DND-41 (cell line): Measurements from ENCODE around the gene VAV3.

Experiments
- ATAC-seq: fragments of 200-7000 bp; cut with Tn5 transposase; 3 replicates; pipeline ENCODE4 v1.9.1; 2021; ENCODE audit warnings: low read depth; ENCODE audit not compliant: insufficient read depth
- DNase-seq: peaks from one replicate; pipeline ENCODE4 v3.0.0-alpha.2; 2020
- H2AFZ ChIP-seq: 2 replicates; pipeline ENCODE4 v1.6.0; 2012; ENCODE audit warnings: low read depth, low read length
- H3K27ac ChIP-seq: 2 replicates; pipeline ENCODE4 v1.5.1; 2012; ENCODE audit warnings: low read length, inconsistent platforms
- H3K27me3 ChIP-seq: fragments of 200-600 bp; sonication (generic); 2 replicates; pipeline ENCODE4 v1.6.0; 2012; ENCODE audit warnings: low read length, mild to moderate bottlenecking, inconsistent platforms; ENCODE audit not compliant: insufficient read depth, poor library complexity
- H3K36me3 ChIP-seq: 2 replicates; pipeline ENCODE4 v1.5.1; 2012; ENCODE audit warnings: low read length, inconsistent platforms; ENCODE audit not compliant: insufficient read depth
- H3K4me1 ChIP-seq: 2 replicates; pipeline ENCODE4 v1.5.1; 2012; ENCODE audit warnings: mild to moderate bottlenecking, low read length; ENCODE audit not compliant: insufficient read depth
- H3K4me2 ChIP-seq: 2 replicates; pipeline ENCODE4 v1.6.0; 2012; ENCODE audit warnings: mild to moderate bottlenecking, moderate library complexity, low read length, inconsistent platforms; ENCODE audit not compliant: insufficient read depth
- H3K4me3 ChIP-seq, 2 experiments: fragments of 200-600 bp in 1 of 2; shearing (Covaris generic) in 1 of 2; 2 replicates each; pipeline ENCODE4 v1.5.1; 2012 to 2016; ENCODE audit warnings: inconsistent platforms in 2 of 2, low read length in 2 of 2, mild to moderate bottlenecking in 2 of 2, low read depth in 1 of 2, moderate library complexity in 1 of 2
- H3K79me2 ChIP-seq: 2 replicates; pipeline ENCODE4 v1.6.0; 2012; ENCODE audit warnings: low read length, inconsistent platforms; ENCODE audit not compliant: insufficient read depth
- H3K9ac ChIP-seq: 2 replicates; pipeline ENCODE4 v1.6.0; 2012; ENCODE audit warnings: low read depth, mild to moderate bottlenecking, inconsistent platforms, low read length, moderate library complexity
- H3K9me3 ChIP-seq: 2 replicates; pipeline ENCODE4 v1.5.1; 2012; ENCODE audit warnings: low read length, moderate library complexity, mild to moderate bottlenecking, inconsistent platforms; ENCODE audit not compliant: insufficient read depth, severe bottlenecking
- H4K20me1 ChIP-seq: 2 replicates; pipeline ENCODE4 v1.6.0; 2012; ENCODE audit warnings: low read length; ENCODE audit not compliant: insufficient read depth
- EZH2 ChIP-seq: IDR thresholded peaks from 3 replicates; pipeline ENCODE4 v1.6.1; 2012; ENCODE audit warnings: borderline replicate concordance, low read depth, mild to moderate bottlenecking, moderate library complexity, low read length, inconsistent platforms; ENCODE audit not compliant: severe bottlenecking
- TF ChIP-seq, protein P1 (sequence below): IDR thresholded peaks from 2 replicates; pipeline ENCODE4 v1.5.1; 2012; ENCODE audit warnings: borderline replicate concordance, low read length, moderate library complexity, mild to moderate bottlenecking; ENCODE audit not compliant: poor library complexity, severe bottlenecking; ENCODE audit errors: extremely low read depth

Gene VAV3

DNA sequence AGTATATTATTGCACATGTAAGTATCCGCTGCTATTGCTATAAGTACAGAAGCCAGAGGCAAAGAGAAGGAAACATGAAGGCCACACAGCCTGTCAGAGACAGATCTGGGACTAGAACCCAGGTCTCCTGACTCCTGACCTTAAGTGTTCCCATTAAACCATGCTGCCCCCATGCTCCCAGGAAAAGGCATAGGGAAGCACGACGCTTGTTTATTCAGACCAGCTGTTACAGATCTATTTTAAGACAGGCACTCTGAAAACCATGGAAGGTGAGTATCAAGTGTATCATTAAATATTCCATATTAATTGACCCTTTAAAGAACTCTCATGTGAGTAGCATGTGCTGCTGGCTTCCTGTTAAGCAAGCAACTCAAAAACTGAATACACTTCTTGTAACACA lies 11.4 kb downstream of the VAV3 start:
- H4K20me1 ChIP-seq, result peaks cover 8% of the 10 kb centered on the region; the same call in 1 of the 2 replicates
- TF ChIP-seq, protein P1, sequence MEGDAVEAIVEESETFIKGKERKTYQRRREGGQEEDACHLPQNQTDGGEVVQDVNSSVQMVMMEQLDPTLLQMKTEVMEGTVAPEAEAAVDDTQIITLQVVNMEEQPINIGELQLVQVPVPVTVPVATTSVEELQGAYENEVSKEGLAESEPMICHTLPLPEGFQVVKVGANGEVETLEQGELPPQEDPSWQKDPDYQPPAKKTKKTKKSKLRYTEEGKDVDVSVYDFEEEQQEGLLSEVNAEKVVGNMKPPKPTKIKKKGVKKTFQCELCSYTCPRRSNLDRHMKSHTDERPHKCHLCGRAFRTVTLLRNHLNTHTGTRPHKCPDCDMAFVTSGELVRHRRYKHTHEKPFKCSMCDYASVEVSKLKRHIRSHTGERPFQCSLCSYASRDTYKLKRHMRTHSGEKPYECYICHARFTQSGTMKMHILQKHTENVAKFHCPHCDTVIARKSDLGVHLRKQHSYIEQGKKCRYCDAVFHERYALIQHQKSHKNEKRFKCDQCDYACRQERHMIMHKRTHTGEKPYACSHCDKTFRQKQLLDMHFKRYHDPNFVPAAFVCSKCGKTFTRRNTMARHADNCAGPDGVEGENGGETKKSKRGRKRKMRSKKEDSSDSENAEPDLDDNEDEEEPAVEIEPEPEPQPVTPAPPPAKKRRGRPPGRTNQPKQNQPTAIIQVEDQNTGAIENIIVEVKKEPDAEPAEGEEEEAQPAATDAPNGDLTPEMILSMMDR, result no peak
- H3K4me1 ChIP-seq, result peaks cover 95% of the 10 kb centered on the region

DNA sequence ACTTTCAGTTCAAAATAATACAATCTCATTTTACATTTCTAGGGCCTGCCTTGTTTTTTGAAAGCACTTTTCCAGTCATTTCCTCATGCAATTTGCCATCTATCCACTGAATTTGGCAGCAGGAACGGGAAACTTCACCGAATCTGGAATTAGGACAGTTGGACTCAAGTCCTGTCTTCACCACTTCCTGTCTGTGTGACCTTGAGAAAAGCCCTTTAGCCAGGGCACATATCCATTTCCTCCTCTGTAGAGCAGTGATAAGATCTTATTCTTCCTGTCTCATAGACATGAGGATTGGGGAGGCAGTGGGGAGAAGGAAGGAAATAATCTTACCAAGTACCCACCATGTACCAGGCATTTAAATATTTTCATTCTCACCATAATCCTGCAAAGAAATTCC lies 12.0 kb downstream of the VAV3 start:
- Histone ChIP-seq H3K79me2 (peaks cover 98% of the 10 kb centered on the region), H3K27me3 (no peaks in the 10 kb centered on the region), H3K4me2 (peak overlapping the region; percentile 6; the same call in 1 of the 2 replicates), H3K4me1 (peaks cover 95% of the 10 kb centered on the region), H3K27ac (peak overlapping the region; percentile 68), H4K20me1 (peaks cover 8% of the 10 kb centered on the region; the same call in 1 of the 2 replicates), H2AFZ (no peak overlapping the region), H3K36me3 (no peaks in the 10 kb centered on the region), H3K9me3 (no peaks in the 10 kb centered on the region), H3K4me3 (no peak overlapping the region), H3K9ac (no peak overlapping the region)
- no peak for DNase-seq
- no peak for TF ChIP-seq EZH2
- TF ChIP-seq, protein P1, result no peak
- no peak for ATAC-seq

More for the DNA sequence above, 11.4 kb downstream of the VAV3 start:
- Histone ChIP-seq H3K4me3 (no peak overlapping the region), H3K27ac (peak overlapping the region; percentile 68), H3K27me3 (no peaks in the 10 kb centered on the region), H3K79me2 (peaks cover 98% of the 10 kb centered on the region), H2AFZ (no peak overlapping the region), H3K4me2 (no peak overlapping the region), H3K9me3 (no peaks in the 10 kb centered on the region), H3K9ac (no peak overlapping the region), H3K36me3 (no peaks in the 10 kb centered on the region)
- DNase-seq, result no peak
- ATAC-seq, result no peak

DNA sequence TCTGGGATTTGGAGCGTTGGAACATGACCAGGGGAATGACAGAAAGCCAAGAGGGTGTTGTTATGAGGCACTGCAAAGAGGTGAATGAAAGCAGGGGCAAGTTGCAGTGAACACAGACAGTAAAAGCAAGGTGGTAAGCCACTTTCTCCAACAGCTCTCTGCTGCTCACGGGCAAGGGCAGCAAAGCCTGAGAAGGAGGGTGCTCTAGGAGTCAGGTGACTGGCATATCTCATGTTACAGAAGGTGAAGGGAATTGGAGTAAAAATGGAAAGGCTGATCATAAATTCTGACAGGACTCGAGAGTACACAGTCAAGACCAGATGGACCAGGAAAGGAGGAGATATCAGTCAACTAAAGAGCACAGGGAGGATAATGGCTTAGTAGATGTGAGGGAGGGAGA lies 14.5 kb downstream of the VAV3 start:
- peak overlapping the region; percentile 50 for H3K4me2 ChIP-seq
- H3K9me3 ChIP-seq, result no peaks in the 10 kb centered on the region
- peaks cover 8% of the 10 kb centered on the region; the same call in 1 of the 2 replicates for H4K20me1 ChIP-seq
- 0 out of 4 replicates have a peak overlapping the region, but pooled peaks of 1 of the 2 experiments have one; percentile 2 for H3K4me3 ChIP-seq
- H2AFZ ChIP-seq, result no peak overlapping the region
- peaks cover 84% of the 10 kb centered on the region for H3K4me1 ChIP-seq
- H3K27me3 ChIP-seq, result no peaks in the 10 kb centered on the region
- DNase-seq (peak; percentile 49), ATAC-seq (peak; percentile 66)
- TF ChIP-seq, protein P1, result no peak
- no peak for TF ChIP-seq EZH2
- H3K79me2 ChIP-seq, result peaks cover 98% of the 10 kb centered on the region
- H3K27ac ChIP-seq, result peak overlapping the region; percentile 73
- H3K9ac ChIP-seq, result peak overlapping the region; percentile 31
- no peaks in the 10 kb centered on the region for H3K36me3 ChIP-seq
